Activated T-cell treated with anti-CD3 and anti-CD28 coated beads, Interleukin-2, amount 50 U/mL, for 48 hours (primary cell): Measurements from ENCODE around the gene PLCH1.

Experiments
- DNase-seq, 2 experiments: peaks; one replicate each; pipeline ENCODE4 v3.0.0-alpha.2; 2020

Gene PLCH1

GRCh38 chr3:155370198-155370597 is 374.7 kb downstream of the PLCH1 start:
- no peak for DNase-seq

- DNase-seq, result no peak
Measured at GRCh38 chr3:155369735-155370134, 375.1 kb downstream of the PLCH1 start.

- DNase-seq, result no peak
Measured at GRCh38 chr3:155369244-155369643, 375.6 kb downstream of the PLCH1 start.

- no peak for DNase-seq
Measured at GRCh38 chr3:155368786-155369185, 376.1 kb downstream of the PLCH1 start.

- no peak for DNase-seq
Measured at GRCh38 chr3:155367506-155367905, 377.4 kb downstream of the PLCH1 start.

GRCh38 chr3:155365178-155365783 is 379.6 kb downstream of the PLCH1 start:
- no peak for DNase-seq

- no peak for DNase-seq
Measured at GRCh38 chr3:155364492-155364891, 380.4 kb downstream of the PLCH1 start.

GRCh38 chr3:155363690-155364070 is 381.2 kb downstream of the PLCH1 start:
- no peak for DNase-seq

GRCh38 chr3:155362808-155363689 is 381.8 kb downstream of the PLCH1 start:
- DNase-seq, result no peak

GRCh38 chr3:155360281-155360680 is 384.6 kb downstream of the PLCH1 start:
- no peak for DNase-seq

- no peak for DNase-seq
Measured at GRCh38 chr3:155356594-155357370, 388.1 kb downstream of the PLCH1 start.

- no peak for DNase-seq
Measured at GRCh38 chr3:155354658-155355057, 390.2 kb downstream of the PLCH1 start.

GRCh38 chr3:155352900-155353490 is 391.9 kb downstream of the PLCH1 start:
- DNase-seq, result no peak

- DNase-seq, result no peak
Measured at GRCh38 chr3:155350571-155350970, 394.3 kb downstream of the PLCH1 start.

- no peak for DNase-seq
Measured at GRCh38 chr3:155347901-155348300, 397.0 kb downstream of the PLCH1 start.

GRCh38 chr3:155342344-155342743 is 402.5 kb downstream of the PLCH1 start:
- no peak for DNase-seq

GRCh38 chr3:155339052-155339451 is 405.8 kb downstream of the PLCH1 start:
- no peak for DNase-seq

- DNase-seq, result no peak
Measured at GRCh38 chr3:155335724-155336354, 409.0 kb downstream of the PLCH1 start.

GRCh38 chr3:155334914-155335723 is 409.8 kb downstream of the PLCH1 start:
- DNase-seq, result no peak

- no peak for DNase-seq
Measured at GRCh38 chr3:155334215-155334913, 410.5 kb downstream of the PLCH1 start.

GRCh38 chr3:155332716-155333115 is 412.2 kb downstream of the PLCH1 start:
- no peak for DNase-seq
